ENCODE measurements around the gene PRKCSH. TPM values are rescaled to one million over a fixed set of nuclear protein-coding genes. Genes with fewer than 3 reads are reported as not detected.

The PRKCSH gene
- total RNA-seq, 1 donor from 2014 or later, result 208 TPM

DNA sequence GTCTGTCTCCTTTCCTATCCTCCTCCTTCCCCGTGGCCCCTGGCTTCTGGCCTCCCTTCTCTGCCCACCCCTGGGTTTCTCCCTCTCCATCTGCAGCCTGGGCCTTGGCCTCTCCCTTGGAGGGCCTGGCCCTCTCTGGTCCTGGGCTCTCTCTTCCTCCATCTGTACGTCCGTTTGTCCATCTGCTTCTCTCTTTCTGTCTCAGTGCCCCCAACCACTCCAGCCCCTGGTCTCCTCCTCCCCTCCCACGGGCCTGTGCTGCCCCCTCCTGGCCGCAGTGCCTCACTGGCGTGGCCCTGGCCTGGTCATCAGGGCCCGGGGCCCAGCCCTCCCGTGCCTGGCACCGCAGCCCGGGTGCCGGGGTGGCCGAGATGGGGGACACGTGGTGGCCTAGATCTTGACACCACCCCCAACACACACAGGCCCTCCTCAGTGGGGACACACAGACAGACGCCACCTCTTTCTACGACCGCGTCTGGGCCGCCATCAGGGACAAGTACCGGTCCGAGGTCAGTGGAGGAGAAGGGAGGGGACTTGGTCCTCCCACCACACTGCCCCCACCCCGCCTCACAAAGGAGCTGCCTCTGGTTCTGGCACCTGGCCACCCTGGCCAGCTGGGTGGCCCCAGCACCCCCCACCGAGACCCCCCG lies 11.3 kb downstream of the PRKCSH start:
- DNase-seq (ENCODE audit: low spot score in 2 of 2), result no peak
- no peak overlapping the region for H3K27ac ChIP-seq
- TF ChIP-seq CTCF (IDR thresholded peaks at IDR 0.05), result peak; percentile 71 to 88 (median 77)
- no peaks in the 10 kb centered on the region for H3K9me3 ChIP-seq
- no peak overlapping the region for H3K4me3 ChIP-seq
- intact Hi-C loops (cut with DNase I), result loop anchor here (1.0 kb wide), 2 partner anchors 153 to 203 kb away; no protein-coding TSS in a partner anchor
- H3K4me1 ChIP-seq, result no peaks in the 10 kb centered on the region
- peaks cover 61 to 77% of the 10 kb centered on the region in 2 donors for H3K36me3 ChIP-seq
- no peaks in the 10 kb centered on the region for H3K27me3 ChIP-seq

DNA sequence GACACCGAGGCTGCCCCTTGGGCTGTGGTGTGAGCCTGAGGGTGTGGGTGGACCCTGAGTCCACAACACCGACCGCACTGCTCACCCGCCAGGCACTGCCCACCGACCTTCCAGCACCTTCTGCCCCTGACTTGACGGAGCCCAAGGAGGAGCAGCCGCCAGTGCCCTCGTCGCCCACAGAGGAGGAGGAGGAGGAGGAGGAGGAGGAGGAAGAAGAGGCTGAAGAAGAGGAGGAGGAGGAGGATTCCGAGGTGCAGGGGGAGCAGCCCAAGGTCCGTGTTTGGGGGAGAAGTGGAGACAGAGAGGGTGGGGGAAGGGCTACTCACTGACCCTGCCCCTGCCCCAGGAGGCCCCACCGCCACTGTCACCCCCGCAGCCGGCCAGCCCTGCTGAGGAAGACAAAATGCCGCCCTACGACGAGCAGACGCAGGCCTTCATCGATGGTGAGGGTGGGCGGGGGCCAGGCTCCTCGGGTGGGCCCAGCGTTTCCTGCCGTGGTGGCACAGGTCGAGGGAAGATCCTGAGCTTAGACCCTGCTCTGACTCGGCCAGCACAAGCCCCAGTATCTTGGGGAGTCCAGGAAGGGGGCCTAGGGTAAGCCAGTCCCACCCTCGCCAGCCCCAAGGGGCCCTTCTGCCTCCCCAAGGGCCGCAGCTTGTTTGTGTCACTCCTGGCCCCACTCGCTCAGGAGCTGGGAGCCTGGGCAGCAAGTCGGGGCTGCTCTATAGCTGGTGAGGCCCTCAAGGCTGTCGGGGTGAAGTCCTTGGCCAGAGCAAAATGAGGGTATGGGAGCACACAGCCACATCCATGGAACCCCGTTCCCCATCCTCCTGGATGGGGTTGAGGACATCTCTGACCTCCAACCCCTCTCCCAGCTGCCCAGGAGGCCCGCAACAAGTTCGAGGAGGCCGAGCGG lies 12.2 kb downstream of the PRKCSH start:
- intact Hi-C loops (cut with DNase I), result no loop called here

DNA sequence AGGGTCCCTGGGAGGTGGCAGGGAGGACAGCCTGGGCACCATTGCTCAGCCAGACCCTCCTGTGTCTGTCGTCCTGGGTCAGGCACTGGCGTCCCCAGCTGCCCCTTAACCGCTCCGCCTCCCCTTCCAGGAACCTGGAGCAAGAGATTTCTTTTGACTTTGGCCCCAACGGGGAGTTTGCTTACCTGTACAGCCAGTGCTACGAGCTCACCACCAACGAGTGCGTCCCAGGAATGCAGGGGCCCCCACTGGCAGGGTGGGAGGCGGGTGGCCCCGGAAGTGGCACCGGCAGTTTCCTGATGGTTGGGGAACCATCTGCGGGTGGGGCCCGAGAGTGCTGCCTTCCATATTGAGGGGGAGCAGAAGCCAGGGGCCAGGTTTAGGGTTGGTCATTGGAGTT lies 13.0 kb downstream of the PRKCSH start:
- H3K36me3 ChIP-seq, result peaks cover 49 to 60% of the 10 kb centered on the region in 2 donors

More for the DNA sequence above, 12.2 kb downstream of the PRKCSH start:
- peaks cover 52 to 68% of the 10 kb centered on the region in 2 donors for H3K36me3 ChIP-seq
- no peaks in the 10 kb centered on the region for H3K4me1 ChIP-seq
- no peaks in the 10 kb centered on the region for H3K9me3 ChIP-seq
- H3K27me3 ChIP-seq, result no peaks in the 10 kb centered on the region
- no peak overlapping the region for H3K27ac ChIP-seq
- no peak overlapping the region for H3K4me3 ChIP-seq
- DNase-seq (ENCODE audit: low spot score in 2 of 2), result no peak
- TF ChIP-seq CTCF (IDR thresholded peaks at IDR 0.05), result no peak

GRCh38 chr19:11448923-11449554 lies 13.6 kb downstream of the PRKCSH start:
- Histone ChIP-seq H3K36me3 (peaks cover 49 to 54% of the 10 kb centered on the region in 2 donors), H3K27me3 (no peaks in the 10 kb centered on the region), H3K27ac (no peak overlapping the region), H3K4me3 (no peak overlapping the region), H3K4me1 (no peaks in the 10 kb centered on the region), H3K9me3 (no peaks in the 10 kb centered on the region)
- DNase-seq (ENCODE audit: low spot score in 2 of 2), result no peak
- TF ChIP-seq CTCF (IDR thresholded peaks at IDR 0.05), result no peak
- intact Hi-C loops (cut with DNase I), result no loop called here

More for the DNA sequence above, 13.0 kb downstream of the PRKCSH start:
- Histone ChIP-seq H3K4me1 (no peaks in the 10 kb centered on the region), H3K27ac (no peak overlapping the region), H3K27me3 (no peaks in the 10 kb centered on the region), H3K4me3 (no peak overlapping the region), H3K9me3 (no peaks in the 10 kb centered on the region)
- no peak for TF ChIP-seq CTCF (IDR thresholded peaks at IDR 0.05)
- intact Hi-C loops (cut with DNase I), result no loop called here
- DNase-seq (ENCODE audit: low spot score in 2 of 2), result no peak

DNA sequence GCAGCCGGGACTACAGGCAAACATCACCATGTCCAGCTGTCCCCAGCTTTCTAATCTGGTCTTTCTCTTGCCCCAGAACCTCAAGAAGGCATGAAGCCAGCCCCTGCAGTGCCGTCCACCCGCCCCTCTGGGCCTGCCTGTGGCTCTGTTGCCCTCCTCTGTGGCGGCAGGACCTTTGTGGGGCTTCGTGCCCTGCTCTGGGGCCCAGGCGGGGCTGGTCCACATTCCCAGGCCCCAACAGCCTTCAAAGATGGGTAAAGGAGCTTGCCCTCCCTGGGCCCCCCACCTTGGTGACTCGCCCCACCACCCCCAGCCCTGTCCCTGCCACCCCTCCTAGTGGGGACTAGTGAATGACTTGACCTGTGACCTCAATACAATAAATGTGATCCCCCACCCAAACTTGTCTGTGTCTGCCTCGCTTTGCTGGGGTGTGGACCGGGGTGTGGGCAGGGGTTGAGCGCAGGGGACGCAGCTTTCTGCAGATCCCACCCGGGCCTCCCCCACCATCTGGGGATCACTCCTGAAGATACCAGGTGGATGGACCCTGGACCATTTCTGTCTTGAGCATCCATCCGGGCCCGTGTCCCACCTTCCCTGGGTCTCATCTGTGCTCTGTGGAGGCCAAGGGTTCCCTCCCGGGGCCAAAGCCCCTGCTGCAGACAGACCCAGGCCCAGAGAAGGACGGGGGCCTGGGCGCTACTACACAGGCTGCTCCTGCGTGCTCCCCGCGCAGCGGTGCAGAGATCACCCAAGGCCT lies 15.3 kb downstream of the PRKCSH start:
- Histone ChIP-seq H3K36me3 (peaks cover 36 to 37% of the 10 kb centered on the region in 2 donors), H3K4me3 (no peak overlapping the region), H3K4me1 (no peaks in the 10 kb centered on the region), H3K27me3 (no peaks in the 10 kb centered on the region), H3K9me3 (no peaks in the 10 kb centered on the region), H3K27ac (no peak overlapping the region)
- DNase-seq (ENCODE audit: low spot score in 2 of 2), result no peak
- no peak for TF ChIP-seq CTCF (IDR thresholded peaks at IDR 0.05)
- intact Hi-C loops (cut with DNase I), result no loop called here

Data from ascending aorta (tissue), 2 donors.